ENCODE measurements around the gene CFAP97D2.
A peak's percentile ranks its signal among the peaks of the same experiment; 100 is the strongest.
"Not testable (repeated sequence)": the region's sequence is repeated elsewhere in the genome, so short reads cannot be mapped to it uniquely, and the experiment has no call there.

Gene CFAP97D2

GRCh38 chr13:114179087-114179658, at the start of gene CFAP97D2:
Gene CFAP97D2, plus strand, starts transcription at chr13:114179257. Its CDS starts 74 bp downstream, at chr13:114179331.
- DNase-seq, result no peak

DNA sequence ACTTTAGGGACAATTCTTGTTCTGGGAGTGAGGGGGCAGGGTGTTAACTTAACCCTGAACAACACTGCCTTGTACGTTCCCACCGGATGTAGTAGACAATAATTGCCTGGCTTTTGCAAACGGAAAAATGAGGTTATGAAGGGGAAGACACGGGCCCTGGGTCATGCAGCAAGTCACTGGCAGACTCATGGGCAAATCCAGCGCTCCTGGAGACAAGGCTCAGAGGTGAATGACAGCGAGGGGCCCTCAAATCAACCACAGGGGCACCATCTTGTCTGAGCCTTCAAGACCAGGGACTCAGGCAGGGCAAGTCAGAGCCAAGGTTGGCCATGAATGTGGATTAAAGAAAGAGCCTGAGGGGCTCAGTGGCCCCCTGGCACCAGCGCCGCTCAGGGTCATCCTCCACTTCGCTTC, 49.4 kb upstream of the CFAP97D2 start:
- no peak for DNase-seq

DNA sequence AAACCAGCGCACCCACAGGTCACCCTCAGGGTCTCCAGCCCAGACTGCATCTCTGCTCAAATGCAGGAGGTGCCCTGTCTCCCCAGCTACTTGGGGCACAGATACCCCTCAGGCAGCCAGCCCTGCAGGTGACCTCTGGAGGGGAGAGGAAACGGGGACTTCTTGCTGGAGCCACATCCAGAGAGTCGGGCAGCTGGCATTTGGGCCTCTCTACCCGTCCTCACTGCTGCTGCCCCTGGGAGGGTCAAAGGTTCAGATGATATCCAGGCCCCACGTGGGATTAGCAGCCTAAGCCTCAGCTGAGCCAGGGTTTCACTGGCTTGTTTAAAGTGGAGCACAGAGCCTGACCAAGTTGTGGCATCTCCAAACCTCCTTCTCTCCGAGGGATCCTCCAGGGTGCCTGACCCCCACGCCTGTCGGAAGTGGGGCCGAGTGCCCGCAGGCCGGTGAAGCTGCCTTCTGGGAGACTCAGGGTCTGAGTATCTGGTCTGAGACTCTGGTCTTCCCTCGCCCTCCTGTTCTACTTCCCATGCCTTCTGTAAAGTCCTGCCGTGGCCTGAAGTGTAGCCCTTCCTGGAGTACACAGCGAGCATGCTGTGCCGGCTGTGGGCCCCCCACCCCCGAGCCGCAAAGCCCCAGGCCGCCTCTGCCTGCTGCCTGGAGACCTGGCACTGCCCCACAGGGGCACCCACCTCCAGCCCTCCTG, 48.8 kb upstream of the CFAP97D2 start:
- no peak for DNase-seq

DNA sequence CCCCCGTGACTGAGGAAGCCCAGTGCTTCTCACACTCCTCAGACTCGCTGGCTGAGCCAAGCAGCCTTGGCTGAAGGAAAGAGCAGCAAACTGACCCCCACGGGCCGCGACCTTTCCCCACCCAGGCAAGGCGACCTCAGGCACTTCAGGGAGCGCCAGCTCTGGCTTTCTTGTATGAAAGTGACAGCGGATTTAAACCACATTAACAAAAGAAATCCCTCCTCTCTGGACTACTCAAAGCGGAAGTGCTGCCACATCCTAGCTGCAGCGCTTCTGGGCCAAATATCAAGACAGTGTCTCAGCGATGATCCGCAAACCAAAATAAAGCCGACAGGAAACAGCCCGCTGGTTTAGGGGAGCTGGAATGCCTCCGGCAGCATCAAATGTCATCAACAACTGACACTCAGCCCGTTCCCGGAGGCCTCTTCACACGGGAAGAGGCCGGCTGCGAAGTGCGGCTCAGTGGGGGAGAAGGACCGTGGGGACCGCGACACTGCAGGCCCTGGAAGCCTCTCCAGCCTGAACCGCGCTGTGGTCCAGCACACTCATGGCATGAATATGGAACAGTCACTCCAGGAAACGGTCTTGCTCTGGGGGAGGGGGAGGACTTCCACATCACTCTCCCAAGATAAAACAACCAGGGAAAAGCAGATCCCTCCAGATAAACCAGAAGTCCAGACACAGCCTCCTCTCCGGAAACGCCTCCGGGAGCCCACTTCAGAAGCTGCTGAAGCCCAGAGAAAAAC, 48.0 kb upstream of the CFAP97D2 start:
- peak; percentile 13 for DNase-seq

GRCh38 chr13:114131583-114132418, 47.3 kb upstream of the CFAP97D2 start:
- DNase-seq, result no peak

DNA sequence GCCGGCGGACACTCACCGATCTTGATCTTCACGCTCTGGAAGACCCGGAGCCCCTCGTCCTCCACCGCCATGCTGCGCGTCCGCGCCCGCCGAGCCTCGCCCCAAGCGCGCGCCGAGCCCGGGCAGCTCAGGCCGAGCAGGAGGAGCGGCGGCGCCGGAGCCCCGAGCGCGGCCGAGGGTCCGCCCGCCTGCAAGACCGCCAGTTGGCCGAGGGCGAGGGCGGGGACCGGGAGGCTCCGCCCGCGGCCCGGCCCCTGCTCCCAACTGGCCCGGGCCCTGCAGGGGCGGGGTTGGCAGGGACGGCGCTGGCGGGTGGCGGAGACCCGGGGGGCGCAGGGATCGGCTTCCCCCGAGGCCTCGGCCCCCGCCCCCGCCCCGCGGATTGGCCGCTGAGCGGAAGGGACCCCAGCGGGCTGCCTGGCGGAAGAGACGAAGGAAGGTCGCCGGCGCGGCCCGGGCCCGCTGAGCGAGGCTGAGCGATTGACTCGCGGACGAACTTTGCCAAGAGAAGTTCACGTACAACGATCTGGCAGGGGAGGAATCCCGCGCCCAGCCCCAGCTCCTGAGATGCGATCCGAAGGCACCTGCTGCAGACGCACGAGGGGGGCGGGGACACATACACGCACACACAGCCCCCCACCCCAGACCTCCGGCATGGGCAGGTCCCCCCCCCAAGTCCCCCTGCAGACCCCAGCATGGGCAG, 46.5 kb upstream of the CFAP97D2 start, which contains the start of gene RASA3:
RASA3 (minus strand) TSS at position 205 of the 703 bp plus-strand sequence; CDS start at position 71, 134 bp downstream.
- DNase-seq, result no peak

DNA sequence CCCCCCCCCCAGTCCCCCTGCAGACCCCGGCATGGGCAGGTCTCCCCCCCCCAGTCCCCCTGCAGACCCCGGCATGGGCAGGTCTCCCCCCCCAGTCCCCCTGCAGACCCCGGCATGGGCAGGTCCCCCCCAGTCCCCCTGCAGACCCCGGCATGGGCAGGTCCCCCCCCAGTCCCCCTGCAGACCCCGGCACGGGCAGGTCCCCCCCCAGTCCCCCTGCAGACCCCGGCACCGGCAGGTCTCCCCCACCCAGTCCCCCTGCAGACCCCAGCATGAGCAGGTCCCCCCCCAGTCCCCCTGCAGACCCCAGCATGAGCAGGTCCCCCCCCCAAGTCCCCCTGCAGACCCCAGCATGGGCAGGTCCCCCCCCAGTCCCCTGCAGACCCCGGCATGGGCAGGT, 45.9 kb upstream of the CFAP97D2 start:
- not testable (repeated sequence) for DNase-seq

DNA sequence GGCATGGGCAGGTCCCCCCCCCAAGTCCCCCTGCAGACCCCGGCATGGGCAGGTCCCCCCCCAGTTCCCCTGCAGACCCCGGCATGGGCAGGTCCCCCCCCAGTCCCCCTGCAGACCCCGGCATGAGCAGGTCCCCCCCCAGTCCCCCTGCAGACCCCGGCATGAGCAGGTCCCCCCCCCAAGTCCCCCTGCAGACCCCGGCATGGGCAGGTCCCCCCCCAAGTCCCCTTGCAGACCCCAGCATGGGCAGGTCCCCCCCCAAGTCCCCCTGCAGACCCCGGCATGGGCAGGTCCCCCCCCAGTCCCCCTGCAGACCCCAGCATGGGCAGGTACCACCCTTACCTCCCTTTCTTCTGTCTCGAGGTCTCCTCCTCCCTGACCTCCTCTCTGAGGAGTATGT, 45.5 kb upstream of the CFAP97D2 start:
- not testable (repeated sequence) for DNase-seq

- no peak for DNase-seq
Observed at GRCh38 chr13:114134111-114134943, 44.7 kb upstream of the CFAP97D2 start.

GRCh38 chr13:114134944-114135610, 44.0 kb upstream of the CFAP97D2 start:
- DNase-seq, result peak; percentile 48

- no peak for DNase-seq
Observed at GRCh38 chr13:114135731-114136171, 43.3 kb upstream of the CFAP97D2 start.

DNA sequence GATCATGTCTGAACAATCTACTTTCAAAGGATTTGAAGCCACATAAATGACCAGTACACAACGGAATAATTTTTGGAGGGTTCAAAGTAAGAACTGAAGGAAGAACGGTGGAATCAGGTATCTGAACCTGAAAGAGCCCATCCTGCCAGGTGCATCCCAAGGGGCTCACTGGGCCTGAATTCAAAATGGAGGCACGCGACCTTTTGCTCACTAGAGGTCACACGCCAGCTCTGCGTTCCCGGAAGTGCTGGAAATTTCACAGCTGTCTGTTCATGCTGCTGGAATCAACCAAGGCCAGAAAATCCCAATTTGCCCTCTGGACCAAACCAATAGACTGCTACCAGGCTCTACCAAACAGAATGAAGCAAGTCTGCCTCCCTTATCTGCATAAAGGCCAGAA, 42.5 kb upstream of the CFAP97D2 start:
- DNase-seq, result no peak

DNA sequence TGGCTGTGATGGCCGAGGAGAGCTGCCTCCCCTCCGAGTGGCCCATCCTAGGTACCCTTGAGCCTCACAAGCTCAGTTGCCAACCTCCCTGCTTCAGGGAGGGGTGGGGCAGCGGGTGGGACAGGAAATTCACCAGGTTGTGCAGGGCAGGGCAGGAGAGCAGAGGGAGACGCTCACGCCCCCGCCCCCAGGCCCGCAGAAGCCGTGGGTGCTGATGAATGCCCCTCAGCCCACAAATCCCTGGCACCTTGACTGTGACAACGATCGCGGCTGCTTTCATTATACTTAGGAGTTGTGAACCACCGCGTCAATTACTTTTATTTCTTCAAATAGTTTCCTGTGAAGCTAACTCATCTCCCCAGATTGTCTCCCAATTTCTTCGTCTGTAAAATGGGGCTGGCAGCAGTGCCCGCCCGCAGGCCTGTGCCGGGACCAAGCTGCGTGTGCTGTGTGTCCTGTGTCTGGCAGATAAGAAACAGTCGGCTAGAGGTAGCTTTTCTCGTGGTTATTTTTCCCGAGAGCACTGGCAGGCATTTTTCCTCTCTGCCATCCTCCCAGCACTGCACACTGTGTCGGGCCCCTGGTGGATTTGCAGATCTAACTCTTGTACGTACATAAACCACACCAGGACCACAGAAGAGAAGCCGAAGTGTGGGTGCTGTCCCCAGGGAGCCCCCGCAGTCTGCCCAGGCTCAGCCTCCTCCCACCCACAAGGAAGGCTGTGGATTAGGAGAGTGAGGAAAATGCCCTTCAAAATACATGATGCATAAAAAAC, 38.7 kb upstream of the CFAP97D2 start:
- DNase-seq, result no peak

DNA sequence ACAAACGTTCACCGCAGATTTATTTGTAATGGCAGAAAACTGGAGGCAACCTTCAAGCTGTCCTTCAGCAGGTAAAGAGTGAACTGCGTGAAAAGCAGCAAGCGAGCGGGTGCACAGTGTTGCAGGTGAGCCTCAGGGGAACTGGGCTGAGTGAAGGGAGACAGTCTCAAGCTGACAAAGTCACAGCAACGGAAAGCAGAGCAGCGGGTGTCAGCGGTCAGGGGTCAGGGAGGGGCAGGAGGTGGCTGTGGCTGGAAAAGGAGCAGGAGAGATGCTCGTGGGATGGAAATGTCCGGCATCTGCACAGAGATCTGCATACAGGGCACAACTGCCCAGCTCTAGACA, 38.2 kb upstream of the CFAP97D2 start:
- DNase-seq, result no peak

DNA sequence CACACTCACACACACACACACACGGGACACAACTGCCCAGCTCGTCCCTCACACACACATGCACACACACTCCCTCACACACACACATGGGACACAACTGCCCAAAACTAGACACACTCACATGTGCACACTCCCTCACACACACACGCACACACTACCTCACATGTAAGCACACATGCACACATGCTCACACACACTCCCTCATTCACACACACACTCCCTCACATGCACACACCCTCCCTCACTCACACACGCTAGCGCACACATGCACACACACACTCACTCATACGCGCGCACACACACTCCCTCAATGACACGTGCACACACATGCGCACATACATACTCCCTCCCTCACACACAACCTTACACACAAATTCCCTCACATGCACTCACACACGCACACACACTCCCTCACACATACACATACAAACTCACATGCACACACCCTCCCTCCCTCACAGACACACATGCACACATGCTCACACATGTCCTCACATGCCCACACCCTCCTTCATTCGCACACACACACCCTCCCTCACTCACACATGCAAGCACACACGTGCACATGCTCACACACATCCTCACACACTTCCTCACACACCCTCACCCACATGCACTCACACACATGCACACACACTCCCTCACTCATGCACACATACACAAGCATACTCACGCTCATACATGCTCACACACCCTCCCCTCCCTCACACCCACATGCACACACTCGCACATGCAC, 37.6 kb upstream of the CFAP97D2 start:
- DNase-seq, result no peak

GRCh38 chr13:114142137-114142550, 36.9 kb upstream of the CFAP97D2 start:
- no peak for DNase-seq

GRCh38 chr13:114142640-114143490, 36.2 kb upstream of the CFAP97D2 start:
- DNase-seq, result peak; percentile 21

Data from NCI-H2029 treated with DMSO at 0.1 percent for 48 hours (cell line).